Stimulated activated CD4-positive, alpha-beta T cell treated with anti-CD3 and anti-CD28 coated beads, Interleukin-1b, Interleukin-23, amount 100 ng/mL, for 1 hour (primary cell): ENCODE data around the gene SUGP2.
A peak's percentile ranks its signal among the peaks of the same experiment; 100 is the strongest.

Experiments used
- DNase-seq, 2 donors: peaks; one replicate each; pipeline ENCODE4 v3.0.0-alpha.2; 2020; ENCODE audit warnings: low read depth in 2 of 2

Gene SUGP2

GRCh38 chr19:19033426-19034203 is at the start of gene SUGP2, which contains the start of gene ARMC6:
SUGP2 (minus strand) TSS chr19:19033517; CDS start chr19:19031071, 2,446 bp downstream.
ARMC6 (plus strand) TSS chr19:19033603; CDS start chr19:19034210, 607 bp downstream.
- peak; percentile 73 to 74 for DNase-seq

DNA sequence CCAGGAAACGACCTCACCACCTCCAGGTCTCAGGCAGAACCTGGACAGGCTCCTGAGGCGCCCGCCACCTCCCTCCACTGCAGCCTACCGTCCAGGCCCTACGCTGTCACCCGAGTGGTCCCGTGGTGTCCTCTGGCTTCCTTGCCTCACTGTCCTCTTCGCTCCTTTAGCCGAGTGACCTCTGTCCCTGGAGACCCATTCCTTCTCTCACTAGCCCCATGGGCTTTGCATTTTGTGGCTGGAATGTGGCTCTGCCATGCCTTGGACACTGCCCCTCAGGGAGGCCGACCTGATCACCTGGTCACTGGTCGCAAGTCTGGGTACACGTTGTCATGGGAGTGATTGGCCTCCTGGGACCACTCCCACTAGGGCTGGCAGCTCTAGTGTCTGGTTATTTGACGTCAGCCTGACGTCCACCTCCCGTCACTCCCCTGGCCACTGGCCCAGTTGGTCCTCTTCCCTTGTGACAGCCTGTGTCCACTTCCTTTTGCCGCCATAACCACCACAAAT is 48.4 kb upstream of the SUGP2 start:
- no peak for DNase-seq

- DNase-seq: no peak
Observed at GRCh38 chr19:19079571-19079970, 46.3 kb upstream of the SUGP2 start.

GRCh38 chr19:19078801-19079200 is 45.5 kb upstream of the SUGP2 start:
- no peak for DNase-seq

DNA sequence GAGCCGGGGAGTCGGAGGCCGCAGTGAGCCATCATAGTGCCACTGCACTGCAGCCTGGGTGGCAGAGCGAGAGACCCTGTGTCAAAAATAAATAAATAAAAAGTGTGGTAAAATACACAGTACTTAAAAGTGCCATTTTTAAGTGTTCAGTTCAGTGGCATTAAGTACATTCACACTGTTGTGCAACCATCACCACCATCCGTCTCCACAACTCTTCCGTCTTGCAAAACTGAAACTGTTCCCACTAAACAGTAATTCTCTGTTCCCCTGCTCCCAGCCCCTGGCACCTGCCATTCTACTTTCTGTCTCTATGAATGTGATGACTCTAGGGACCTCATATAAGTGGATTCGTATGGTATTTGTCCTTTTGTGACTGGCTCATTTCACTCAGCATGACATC is 43.8 kb upstream of the SUGP2 start:
- DNase-seq: no peak

DNA sequence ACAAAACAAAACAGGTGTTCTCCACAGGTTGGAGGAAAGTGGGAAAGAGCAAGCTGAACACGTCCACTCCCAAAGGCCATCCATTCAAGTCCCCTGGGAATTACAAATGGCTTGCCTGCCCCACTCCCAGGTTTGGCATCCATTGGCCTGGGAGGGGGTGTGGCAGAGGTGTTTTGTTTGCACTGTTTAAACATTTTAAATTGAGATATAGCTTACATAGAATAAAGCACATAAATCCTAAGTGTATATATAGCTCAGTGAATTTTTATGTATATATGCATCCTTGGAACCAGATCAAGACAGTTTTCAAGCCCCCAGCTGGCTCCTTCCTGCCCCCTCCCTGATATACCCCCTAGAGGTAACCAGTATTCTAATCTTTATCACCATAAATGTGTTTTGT is 43.2 kb upstream of the SUGP2 start:
- no peak for DNase-seq

- no peak for DNase-seq
Observed at GRCh38 chr19:19075126-19075525, 41.8 kb upstream of the SUGP2 start.

- DNase-seq: no peak
Observed at GRCh38 chr19:19074196-19074882, 41.0 kb upstream of the SUGP2 start.

DNA sequence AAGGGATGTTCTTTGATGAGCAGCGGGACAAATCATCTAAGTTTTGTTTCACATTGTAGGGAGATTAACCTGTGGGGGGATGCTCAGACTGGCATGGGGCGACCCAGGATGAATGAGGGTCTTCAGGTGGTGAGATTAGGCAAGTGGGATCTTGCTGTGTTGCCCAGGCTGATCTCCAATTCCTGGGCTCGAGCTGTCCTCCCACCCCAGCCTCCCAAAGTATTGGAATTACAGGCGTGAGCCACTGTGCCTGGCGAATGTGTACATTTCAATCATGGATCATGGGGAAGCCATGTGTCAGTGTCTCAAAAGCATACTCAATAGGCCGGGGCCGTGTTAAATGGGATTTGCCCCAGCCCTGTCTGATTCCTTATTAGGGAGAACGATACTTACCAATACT is 38.6 kb upstream of the SUGP2 start:
- DNase-seq: no peak

DNA sequence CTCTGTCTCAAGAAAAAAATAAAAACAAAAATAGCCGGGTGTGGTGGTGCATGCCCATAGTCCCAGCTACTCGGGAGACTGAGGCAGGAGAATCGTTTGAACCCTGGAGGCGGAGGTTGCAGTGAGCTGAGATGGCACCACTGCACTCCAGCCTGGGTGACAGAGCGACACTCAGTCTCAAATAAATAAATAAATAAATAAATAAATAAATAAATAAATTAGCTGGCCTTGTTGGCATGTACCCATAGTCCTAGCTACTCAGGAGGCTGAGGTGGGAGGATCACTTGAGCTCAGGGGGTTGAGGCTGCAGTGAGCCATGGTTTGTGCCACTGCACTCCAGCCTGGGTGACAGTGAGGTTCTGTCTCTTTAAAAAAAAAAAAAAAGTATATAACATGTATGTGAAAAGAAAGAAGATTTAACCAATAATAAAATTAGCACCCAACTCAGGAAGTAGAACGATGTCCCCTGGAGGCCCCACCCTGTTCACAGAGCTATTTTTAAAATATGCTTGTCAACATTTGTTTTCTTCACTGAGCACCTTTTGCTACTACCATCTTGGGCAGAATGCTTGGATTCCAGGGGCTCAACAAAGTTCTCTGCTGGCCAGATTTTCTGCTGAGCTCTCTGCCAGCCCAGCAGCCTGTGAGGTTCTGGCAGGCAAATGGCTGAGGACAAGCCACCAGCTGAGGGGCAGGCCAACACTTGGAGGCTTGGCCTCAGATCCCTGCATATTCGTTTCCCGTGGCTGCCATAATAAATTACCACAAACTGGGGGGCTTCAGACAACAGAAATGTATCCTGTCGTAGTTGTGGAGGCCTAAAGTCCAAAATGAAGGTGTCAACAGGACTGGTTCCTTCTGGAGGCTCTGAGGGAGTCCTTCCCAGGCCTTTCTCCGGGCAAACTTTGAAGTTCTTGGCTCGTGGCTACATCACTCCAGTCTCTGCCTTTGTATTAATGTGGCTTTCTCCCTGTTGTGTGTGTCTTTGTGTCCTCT is 35.6 kb upstream of the SUGP2 start:
- DNase-seq: no peak

- no peak for DNase-seq
Observed at GRCh38 chr19:19067276-19068072, 34.2 kb upstream of the SUGP2 start.

DNA sequence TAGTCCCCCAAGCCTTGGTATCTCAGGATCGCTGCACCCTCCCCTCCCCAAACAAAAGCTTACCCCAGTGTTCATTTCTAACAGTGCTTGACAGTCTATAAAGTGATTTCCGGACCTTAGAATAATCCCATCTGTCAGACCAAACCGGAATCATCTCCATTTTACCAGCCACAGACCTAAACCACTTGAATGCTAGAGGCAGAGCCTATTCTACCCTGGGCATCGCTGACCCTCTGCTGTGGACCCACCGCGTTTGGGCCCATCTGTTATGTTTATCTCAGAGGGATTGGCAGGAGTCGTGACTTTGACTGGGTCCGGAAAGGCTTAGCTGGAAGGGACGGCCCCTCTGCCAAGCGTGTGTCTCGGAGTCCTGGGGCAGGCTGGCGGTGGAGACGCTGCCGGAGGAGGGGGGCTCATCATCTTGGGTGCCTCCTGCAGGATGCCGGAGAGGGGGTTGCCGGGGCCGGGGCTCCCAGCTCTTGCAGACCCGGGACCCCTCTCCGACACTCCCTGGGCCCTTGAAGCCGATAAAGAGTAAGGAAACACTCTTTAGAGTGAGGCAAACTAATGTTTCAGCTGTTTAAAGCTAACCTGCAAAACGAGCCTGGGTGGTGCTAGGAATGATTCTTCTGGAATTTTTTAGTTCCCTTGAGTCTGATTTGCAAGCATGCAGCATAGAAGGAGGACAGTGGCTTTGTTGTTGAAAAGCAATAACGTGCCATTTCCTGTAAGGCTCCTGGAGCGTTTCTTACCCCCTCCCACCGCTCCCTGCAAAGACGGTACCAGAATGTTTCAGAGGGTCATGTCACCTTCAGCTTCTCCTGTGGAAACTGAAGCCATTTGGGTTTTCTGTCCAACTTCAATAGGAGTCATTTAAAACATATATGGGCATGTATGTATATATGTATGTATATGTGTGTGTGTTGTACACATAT is 31.8 kb upstream of the SUGP2 start:
- no peak for DNase-seq

DNA sequence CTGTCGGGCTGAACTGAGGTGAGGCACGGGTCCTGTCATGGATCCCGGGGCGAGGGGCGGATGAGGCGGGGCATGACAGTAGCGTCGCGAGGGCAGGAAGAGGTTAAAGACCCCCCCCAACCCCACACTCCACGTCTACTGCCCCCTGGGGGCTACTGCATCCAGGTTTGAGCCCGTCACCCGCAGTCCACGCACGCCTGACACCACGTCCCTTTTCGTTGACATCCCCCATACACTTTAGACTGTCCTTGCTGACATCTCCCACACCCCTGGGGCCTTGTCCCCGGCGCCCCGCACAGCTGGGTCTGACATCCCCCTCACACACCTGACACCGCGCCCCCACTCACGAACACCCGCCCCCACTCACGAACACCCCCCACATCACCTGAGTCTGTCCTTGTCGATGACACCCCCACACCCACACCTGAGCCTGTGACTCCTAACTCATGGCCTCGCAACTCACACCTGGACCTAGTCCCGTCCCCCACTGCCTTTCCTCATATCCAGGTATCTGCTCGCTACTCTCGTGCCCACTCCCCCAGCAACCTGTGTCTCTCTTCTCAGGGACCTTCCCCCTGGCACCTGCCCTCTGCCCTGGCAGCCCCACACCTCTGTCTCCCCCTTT is 30.9 kb upstream of the SUGP2 start:
- peak in 1 of 2 donors; percentile 7 for DNase-seq

- DNase-seq: peak; percentile 95 to 99
Observed at GRCh38 chr19:19063183-19064097, 30.1 kb upstream of the SUGP2 start, which contains the start of gene SLC25A42. SLC25A42 (plus strand) TSS chr19:19063994; CDS start chr19:19096125, 32,131 bp downstream.

DNA sequence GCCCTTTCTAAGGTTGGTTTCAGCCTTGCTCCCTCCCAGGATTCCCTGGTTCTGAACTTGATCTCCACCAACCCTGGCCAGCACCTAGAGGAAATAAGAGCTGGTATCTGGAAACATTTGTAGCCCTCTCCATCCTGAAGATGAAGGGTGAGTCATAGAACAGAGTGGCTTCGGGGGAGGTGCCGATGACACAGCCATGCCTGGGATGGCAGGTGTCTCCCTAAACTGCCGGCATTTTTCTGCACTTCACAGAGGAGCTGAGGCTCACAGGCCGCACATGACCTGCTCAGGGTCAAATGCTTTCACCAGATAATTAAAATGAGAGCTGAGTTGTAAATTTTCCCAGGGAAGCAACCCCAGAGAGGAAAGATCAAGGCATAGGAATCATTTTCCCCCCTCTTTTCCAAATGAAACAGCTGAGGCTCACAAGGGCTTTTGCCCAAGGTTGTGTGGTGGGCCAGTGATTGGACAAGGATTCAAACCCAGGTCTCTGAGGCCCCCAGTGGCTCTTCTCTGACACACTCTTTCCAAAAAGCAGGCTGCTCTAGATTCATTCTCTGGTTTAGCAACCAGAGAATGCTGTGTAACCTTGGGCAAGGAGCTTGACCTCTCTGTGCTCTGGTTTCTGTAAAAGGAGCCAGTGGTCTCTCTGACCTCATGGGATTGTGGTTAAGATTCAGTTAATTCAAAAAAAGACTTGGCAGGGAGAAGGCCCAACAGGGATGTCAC is 29.3 kb upstream of the SUGP2 start:
- no peak for DNase-seq

DNA sequence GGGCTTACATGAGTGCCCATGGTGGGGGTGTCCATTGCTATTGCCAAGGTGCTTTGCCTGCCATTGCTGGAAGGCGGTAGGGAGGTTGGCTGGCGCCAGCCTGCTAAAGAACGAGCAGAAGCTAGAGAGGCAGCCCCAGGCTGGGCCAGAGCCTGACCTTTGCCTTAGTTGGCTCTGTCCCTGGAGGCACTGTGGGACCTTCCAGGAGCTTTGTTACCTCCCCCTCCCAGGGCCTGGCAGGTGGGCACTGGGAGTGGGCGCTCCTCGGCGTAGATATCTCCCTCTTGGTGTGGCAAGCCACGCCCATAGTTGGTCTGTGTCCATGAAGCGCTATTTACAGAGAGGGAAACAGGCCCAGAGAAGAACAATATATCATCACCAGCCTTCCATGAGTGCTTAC is 28.2 kb upstream of the SUGP2 start:
- no peak for DNase-seq

- DNase-seq: no peak
Observed at GRCh38 chr19:19059837-19060611, 26.7 kb upstream of the SUGP2 start.
